Measurements from ENCODE around the gene TOPAZ1.

DNA sequence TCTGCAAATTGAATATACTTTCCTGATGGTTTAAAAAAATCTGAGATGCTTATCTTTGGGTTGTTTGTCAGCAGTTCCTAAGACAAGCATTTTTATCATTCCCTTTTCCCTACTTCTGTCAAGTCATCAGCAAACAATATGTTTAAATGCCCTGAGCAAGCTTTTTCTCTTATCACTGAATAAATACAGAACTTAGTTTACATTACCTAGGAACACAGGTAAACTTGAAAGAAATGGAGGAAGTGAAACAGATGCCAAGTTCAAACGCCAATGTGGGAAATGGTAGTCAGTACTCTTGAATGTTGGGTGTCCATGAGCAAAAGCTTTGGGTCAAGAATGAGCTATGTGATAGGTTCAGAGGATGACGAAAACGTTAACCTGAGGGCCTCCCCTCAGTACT lies 79.6 kb downstream of the TOPAZ1 start:
- TF ChIP-seq POLR2A (IDR thresholded peaks at IDR 0.05): no peak
- TF ChIP-seq, protein P1, sequence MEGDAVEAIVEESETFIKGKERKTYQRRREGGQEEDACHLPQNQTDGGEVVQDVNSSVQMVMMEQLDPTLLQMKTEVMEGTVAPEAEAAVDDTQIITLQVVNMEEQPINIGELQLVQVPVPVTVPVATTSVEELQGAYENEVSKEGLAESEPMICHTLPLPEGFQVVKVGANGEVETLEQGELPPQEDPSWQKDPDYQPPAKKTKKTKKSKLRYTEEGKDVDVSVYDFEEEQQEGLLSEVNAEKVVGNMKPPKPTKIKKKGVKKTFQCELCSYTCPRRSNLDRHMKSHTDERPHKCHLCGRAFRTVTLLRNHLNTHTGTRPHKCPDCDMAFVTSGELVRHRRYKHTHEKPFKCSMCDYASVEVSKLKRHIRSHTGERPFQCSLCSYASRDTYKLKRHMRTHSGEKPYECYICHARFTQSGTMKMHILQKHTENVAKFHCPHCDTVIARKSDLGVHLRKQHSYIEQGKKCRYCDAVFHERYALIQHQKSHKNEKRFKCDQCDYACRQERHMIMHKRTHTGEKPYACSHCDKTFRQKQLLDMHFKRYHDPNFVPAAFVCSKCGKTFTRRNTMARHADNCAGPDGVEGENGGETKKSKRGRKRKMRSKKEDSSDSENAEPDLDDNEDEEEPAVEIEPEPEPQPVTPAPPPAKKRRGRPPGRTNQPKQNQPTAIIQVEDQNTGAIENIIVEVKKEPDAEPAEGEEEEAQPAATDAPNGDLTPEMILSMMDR (IDR thresholded peaks at IDR 0.05): no peak
- TF ChIP-seq POLR2AphosphoS5 (IDR thresholded peaks at IDR 0.05): no peak
- no peak for TF ChIP-seq EP300 (IDR thresholded peaks at IDR 0.05)
